GM21447 (cell line): ENCODE data around the gene LOXL4.

Experiments used
- ATAC-seq: cut with Tn5 transposase; IDR thresholded peaks from one replicate; pipeline ENCODE4 v1.9.1; 2021; ENCODE audit not compliant: unreplicated experiment

The LOXL4 gene

GRCh38 chr10:98202378-98202777 lies 65.6 kb downstream of the LOXL4 start:
- ATAC-seq: no peak

GRCh38 chr10:98201760-98202159 lies 66.2 kb downstream of the LOXL4 start:
- no peak for ATAC-seq
